COLO668 (cell line): ENCODE data around the gene KLHDC10.
"Not testable (repeated sequence)": the region's sequence is repeated elsewhere in the genome, so short reads cannot be mapped to it uniquely, and the experiment has no call there.

Experiments used
- DNase-seq: peaks from one replicate; lab custom pipeline; 2025; ENCODE audit not compliant: unreplicated experiment; lab: John Stamatoyannopoulos, UW

KLHDC10 gene

DNA sequence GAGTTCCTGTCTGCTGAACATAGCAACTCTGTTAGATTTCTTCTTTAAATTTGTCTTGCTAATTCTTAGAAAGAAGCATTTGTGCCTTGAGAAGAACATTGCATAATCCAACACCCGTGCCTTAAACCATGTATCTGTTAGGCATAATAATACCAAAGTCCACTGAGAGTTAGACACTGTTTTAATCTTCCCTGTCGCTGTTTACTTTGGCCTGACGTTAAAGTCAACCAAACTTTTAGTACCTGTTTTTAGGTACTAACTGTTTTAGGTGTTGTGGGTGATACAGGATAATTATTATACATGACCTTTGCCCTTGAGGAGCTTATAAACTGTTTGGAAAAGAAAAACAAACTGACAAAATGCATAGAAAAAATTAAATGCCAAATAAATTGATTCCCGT is 43.6 kb downstream of the KLHDC10 start:
- no peak for DNase-seq

DNA sequence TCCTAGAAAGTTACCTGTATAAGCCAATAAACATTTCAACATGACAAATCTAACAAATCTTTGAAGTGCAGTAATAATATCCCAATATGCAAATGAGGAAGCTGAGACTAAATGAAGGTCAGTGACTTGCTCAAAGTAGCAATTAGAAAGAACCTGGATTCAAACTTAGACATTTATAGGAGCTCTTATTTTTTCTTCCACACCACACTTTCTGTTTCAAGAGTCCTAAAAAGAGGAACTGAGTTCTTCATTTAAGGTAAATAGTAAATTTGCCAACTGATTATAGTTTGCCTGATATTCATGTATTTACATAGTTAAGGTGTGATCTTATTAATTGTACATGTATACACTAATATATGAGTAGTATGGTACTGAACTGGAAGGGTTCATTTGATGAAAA is 44.0 kb downstream of the KLHDC10 start:
- no peak for DNase-seq

DNA sequence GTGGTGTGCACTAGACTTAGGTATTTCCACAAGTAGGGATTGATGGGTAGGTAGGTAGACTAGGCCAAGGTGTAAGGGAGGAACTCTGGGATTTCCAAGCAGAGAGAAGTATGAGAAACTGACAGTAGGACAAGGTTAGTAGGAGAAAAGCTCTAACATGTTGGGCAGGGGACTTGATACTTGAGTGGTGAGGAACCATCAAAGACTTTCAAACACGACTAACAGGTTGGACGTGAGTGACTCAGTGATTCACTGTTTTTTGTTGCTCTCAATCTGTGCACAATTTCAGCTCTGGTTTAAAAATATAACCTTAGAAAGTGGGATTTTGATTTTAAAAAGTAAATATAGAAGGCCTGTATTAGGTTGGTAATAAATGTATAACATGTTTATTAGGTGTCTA is 44.4 kb downstream of the KLHDC10 start:
- DNase-seq: no peak

DNA sequence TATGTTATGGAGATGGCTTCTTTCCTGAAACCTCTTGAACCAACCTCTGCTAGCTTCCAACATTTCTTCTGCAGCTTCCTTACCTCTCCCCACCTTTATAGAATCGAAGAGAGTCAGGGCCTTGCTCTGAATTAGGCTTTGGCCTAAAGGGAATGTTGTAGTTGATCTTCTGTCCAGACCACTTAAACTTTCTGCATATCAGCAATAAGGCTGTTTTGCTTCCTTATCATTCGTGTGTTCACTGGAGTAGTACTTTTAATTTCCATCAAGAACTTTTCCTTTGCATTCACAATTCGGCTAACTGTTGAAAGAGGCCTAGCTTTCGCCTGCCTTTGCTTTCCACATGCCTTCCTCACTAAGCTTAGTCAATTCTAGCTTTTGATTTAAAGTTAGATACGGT is 48.0 kb downstream of the KLHDC10 start:
- no peak for DNase-seq

DNA sequence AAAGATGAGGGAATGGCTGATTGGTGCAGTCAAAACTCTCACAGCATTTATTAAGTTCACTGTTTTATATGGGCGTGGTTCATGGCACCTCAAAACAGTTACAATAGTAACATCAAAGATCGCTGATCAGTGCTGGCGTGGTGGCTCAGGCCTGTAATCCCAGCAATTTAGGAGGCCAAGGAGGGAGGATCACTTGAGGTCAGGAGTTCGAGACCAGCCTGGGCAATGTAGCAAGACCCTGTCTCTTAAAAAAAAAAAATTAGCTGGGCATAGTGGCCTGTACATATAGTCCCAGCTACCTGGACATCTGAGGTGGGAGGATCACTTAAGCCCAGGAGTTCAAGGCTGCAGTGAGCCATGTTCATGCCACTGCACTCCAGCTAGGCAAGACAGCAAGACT is 48.5 kb downstream of the KLHDC10 start:
- DNase-seq: no peak

DNA sequence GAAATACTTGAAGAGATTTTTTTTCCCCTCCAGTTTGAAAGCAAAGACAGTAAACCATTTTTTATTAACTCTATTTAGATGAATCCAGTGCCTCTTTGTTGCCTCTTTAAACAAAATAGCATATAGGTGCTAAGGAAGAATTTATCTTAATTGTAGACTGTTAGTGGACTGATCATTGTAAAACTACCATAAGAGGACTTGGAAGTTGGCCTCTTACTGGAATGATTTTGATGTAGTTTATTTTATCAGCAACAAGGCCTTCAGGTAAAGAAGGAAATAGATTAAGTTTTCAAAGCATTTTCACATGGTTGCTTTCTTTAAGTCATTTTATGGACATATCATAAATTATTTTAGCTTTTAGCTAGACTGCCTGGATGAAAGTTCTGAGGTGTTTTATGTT is 53.2 kb downstream of the KLHDC10 start:
- DNase-seq: no peak

DNA sequence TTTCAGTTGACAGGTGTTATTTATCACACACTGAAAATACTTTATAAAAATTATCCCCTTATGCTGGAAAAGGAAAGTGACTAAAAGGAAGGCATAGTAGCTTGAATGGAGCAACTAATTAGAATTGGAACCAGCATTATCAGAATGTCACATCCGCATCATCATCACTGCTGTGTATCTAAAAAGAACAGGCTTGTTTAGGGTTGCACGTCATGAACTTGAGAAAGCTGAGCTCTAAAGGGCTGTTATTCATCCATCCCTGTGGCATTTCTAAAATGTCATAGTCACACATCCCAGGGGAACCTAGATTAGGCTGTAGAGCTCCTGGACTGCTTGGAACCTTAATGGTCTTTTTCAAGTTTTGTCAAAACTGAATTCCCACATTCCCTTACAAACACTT is 54.4 kb downstream of the KLHDC10 start:
- no peak for DNase-seq

DNA sequence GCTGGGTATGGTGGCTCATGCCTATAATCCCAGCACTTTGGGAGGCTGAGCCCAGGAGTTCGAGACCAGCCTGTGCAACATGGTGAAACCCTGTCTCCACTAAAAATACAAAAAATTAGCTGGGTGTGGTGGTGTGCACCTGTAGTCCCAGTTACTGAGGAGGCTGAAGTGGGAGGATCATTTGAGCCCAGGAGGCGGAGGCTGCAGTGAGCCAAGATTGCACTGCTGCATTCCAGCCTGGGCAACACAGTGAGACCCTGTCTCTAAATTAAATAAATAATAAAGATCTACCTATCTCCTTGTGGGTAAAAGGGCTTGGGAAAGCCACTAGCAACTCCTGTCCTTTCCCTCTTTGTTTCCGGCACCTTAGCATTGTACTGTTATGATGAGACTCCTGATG is 56.5 kb downstream of the KLHDC10 start:
- DNase-seq: not testable (repeated sequence)

DNA sequence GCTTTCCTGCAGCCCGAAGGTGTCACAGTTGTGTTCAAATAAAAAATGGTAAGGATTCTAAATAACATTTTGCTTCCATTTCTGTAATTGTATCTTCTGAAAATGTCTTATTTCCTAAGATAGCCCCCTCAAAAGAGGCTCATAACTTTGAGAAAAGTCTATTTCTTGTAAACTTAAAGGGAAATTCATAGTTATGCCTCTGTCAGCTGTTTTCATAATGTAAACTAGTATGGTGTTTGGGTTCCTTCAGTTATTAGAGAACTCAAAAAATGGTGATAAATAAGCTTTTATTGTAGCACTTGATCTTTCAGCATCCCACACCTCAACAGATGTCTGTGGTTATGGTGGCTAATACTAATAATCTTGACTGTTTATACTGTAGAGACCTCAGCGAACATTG is 57.1 kb downstream of the KLHDC10 start:
- no peak for DNase-seq

DNA sequence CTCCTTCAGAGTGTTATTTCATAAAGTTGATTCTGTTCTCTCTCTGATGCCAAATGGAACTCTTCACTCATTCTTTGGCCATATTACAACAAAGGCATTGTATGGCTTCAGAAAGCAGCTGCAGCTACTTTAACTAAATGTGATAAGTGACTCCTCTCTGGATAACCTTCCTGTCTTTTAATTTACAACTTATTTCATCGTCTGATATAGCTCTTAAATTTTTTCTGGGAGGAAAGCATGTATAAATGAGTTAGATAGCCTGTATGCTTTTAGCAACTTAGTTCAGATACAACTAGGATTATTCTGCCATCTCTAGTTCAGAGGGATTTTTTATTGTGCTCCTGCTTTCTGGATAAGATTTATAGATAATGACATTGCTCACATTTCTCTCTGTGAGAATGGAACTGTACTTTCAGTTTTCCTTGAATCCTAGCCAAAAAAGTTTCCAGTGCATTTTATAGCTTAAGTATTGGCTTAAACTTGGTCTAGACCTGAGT is 57.5 kb downstream of the KLHDC10 start:
- no peak for DNase-seq

DNA sequence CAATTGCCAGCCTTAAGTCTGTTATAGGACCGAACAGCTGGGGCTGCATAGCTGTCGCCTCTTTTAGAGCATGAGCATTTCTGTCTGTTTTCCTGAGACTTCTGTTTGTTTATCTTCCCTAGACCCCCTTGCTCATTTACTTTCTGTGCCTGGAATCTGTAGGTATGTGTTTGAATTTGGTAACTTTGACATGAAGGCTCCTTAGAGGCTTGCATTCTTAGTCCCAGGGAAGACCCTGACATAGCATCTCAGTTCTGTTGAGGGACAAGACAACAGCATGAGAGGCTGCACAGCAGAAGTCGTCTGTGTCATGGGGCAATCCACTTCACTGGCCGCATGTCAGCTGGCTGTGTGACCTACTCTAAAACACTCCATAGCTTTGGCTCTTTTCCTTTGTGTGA is 58.7 kb downstream of the KLHDC10 start:
- DNase-seq: no peak

DNA sequence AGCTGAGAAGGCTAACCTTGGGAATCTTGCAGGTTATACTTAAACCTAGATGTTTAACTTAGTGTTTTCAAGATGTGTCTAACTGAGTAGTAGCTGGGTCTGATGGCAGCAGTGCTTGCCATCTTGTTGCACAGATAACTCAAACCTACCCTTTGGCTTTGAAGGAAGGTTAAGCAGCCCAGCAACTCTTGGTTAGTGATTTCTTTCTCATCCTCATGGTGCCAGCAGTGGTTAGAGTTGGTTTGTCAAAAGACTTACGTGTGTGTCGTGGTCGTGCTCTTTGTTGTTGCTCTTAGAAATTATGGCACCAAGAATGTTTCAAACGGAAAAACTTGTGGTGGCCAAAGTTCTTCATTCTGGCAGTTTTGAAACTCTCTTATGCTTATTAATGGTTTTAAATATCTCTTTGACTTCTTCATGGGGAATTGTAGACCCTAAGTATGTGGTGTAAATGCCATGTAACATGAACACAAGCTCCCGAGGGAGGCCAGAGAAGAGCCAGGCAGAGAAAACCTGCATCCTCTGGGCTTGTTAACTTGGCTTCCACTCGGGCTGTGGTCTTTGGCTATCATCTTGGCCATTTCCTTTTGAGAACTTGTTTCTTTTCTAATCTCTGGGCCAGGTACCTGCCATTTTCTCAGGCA is 61.0 kb downstream of the KLHDC10 start:
- DNase-seq: no peak

DNA sequence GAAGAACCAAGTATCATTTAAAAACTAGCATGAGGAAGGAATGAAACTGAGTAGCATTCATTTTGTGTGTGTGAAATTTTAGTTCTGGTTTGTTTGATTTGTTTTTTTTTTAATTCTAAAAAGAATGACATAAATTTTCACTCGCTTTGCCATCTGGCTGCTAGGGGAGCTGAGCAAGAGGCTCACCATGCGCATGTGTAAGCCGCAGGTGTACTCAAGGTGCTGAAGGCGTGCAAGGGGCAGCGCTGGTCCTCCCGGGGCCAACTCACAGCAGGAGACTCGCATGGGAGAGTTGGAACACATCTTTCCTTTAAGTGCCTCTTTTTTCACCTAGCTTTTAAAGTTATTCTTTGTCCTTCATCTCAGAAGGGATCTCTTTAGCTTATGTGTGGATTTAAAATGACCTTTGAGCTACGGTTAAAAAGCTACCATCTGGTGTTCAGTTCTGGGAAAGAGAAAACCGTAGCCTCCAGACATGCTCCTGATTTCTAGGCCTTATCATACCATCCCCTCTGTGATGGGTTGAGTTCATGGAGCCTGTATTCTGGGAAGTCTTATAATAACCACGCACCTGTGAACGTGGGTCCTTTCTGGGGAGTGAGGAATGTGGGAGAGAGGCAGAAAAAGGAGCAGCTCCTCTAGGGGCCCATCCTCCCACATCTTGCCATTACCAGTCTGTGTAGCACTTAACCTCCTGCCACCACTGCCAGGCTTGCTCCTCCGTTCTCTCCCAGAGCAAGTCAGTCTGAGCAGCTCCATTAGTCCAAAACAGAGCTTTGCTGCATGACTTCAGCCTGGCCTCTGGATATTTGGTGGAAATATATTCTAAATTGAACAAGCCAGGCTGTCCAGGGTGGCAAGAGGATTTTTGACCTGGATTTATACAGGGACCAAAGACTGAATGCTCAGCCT is 61.9 kb downstream of the KLHDC10 start:
- DNase-seq: no peak

DNA sequence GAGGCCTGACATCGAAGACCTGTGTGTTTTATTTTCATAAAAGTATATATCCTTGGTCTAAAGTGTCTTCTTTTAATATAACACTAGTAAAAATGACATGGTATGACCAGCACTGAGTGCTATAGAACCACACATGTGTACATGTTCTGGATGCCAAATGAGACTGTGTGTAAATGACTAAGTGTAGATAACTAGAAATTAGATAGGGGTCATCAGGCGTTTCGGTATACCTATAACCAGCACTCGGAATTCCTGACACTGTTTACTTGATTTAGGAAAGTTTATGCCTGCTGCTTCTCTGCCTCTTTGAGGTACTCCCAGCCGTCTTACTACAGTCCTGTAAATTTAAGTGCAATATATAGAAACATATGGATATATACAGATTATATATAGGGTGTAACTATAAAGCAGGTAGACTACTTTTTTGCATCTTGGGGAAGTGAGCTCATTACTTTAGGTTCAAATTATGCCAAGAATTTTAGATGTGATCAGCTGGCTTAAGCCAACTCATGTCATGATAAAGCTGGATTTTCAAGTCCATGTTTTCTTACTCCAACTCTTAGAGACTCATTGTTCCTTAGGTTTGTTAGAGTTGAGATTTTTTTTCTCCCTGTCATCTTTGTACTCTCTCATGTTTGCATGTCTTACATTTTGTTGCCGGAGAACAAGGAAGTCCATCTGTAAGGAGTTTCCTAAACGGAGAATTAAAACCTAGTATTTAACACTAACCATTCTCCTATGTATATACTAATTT is 62.9 kb downstream of the KLHDC10 start:
- no peak for DNase-seq

DNA sequence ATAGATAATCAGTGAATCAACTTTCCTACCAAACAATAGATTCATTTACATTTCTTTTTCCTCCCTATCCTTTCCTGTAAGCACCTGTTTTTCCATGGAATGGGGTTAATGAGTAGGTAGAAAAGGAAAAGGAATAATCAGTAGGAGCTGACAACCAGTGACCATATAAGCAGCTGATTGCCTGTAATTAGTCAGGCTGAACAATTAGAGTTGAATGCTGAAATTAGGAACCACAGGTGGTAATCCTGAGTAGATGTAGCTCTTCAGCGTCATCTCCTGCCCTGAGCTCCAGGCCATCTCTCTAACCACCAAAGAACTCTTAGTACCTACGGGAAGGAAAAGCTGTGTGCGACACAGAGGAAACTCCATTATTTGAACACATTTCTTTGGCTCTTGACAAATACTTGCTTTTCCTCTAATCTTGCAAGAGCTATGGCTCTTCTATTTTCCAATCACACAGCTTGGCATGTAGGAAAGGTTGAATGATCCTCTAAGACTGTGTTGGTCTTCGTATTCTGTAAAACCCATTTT is 63.8 kb downstream of the KLHDC10 start:
- no peak for DNase-seq

DNA sequence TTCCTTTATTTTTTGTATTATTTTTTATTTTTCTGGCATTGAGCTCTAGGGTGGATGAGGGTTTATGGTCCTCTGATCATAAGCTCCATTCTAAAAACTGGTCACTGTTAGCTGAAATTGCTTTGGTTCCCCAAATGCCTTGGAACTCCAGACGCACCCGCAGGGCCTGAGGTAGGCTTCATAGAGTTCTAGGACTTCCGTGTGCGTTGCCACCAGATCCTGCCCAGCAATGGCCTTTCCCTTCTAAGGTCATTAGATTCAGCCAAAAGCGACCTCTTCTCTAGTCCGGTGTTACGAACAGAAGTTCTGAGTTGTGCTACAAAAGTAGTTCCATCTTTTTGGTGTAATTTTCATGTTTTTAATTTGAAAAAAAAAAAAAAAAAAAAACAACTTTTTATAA is 64.4 kb downstream of the KLHDC10 start:
- DNase-seq: no peak

DNA sequence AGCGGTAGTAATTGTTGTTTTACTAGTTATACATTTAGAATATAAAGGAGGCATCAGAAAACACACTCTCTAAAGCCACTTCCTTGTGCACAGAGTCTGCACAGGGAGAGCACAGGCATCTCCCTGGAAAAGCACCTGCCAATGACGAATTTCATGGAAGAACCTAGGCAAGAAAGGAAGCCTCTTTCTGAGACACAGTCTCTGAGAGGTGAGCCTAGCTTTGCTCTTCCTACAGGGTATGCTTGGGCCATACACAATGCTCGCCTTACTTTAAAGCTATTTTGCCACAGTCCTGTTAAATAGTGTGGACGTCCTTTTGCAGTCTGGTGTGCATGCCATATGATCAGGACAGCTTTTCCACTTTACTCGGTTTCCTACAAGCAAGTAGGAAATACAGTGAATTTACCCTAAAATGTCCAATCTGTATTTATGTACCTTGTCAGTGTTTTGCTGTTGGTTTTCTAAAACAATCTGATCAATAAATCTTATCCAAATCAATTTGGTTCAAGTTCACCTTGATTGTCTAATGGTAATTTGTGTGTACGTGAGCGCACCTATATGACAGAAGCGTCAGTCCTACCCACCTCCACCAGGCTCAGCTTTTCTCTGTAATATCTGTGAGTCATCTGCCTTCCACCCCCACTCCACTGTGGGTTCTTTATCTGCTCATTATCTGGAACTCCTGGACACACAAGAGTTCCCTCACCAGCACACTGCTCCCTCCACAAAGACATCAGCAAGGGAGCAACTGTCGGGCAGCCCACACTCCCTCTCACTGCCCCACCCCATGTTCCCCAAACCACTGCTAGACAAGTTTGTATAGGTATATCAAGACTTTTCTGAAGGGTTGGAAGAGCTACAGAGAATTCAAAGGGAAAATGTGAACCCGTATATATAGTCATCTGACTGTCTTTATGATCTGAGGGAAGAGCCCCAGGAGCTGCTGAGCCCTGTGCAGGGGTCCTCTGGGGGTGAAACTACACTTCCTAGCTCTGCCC is 65.2 kb downstream of the KLHDC10 start:
- DNase-seq: no peak

DNA sequence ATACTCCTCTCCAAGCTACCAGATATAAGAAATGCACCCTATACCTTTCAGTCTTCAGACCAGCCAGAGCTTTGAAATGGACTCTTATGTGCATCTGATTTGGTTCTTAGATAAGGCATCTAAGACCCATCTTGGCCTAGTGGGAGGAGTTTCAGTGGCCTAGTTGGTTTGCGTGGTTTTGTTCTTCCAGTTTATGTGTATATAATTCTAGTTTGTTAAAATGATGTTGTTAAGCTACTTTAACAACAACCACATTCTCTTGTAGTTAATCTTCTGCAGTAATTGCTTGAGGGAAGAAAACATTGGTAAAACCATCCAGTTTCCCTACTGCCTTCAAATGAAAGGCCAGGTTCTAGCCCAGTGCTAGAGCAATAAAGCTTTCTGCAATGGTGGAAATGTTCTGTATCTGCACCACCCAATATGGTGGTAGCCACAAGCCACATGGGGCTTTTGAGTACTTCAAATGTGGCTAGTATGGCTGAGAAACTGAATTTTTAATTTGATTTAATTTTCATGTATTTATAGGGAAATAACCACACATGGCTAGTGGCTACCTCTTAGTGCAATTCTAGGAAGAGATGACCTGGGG is 66.3 kb downstream of the KLHDC10 start:
- DNase-seq: no peak

DNA sequence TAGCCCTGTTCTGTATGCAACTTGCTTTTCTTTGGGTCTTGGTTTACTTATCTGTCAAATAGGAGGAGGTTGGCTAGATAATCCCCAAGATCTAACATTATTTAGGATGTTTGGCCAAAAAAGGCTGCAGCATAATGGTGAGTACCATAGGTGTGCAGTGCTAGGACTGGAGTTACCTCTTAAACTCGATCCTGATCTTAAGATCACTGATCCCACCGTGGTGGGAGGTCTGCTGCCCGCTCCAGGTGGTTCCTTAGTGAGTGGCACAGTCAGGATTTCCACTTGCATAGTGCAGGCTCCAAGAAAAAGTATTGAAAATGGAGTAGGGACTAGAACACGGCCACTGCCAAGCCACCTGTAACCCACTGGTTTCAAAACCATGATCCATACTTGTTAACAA is 66.9 kb downstream of the KLHDC10 start:
- DNase-seq: no peak
